CD4-positive, alpha-beta T cell (primary cell): Measurements from ENCODE around the gene SMOC1. TPM values are rescaled to one million over a fixed set of nuclear protein-coding genes. Genes with fewer than 3 reads are reported as not detected.

Experiments used
- ATAC-seq: fragments of 200-7000 bp; cut with Tn5 transposase; one replicate; pipeline ENCODE4 v1.10.0; 2022; ENCODE audit warnings: mild to moderate bottlenecking; ENCODE audit not compliant: poor library complexity
- CTCF ChIA-PET: fragments of 350-600 bp; sonication (Branson Sonifier 250); formaldehyde crosslinking; loops from one replicate; lab custom pipeline; 2021; ENCODE audit warnings: antibody characterized with exemption, inconsistent platforms; lab: Charles Lee
- POLR2A ChIA-PET: fragments of 350-600 bp; sonication (Branson Sonifier 250); formaldehyde crosslinking; loops from one replicate; lab custom pipeline; 2021; ENCODE audit warnings: antibody characterized with exemption, inconsistent platforms; lab: Charles Lee
- DNase-seq, 14 experiments: peaks; one replicate each; pipeline ENCODE4 v3.0.0-alpha.2; 2013 to 2020; ENCODE audit warnings: mixed read lengths in 2 of 14
- H3K27ac ChIP-seq, 2 donors: one replicate each; pipeline versions ENCODE4 v1.5.1 to v1.7.0; 2013; ENCODE audit warnings: low read length in 2 of 2, low read depth in 1 of 2, mild to moderate bottlenecking in 1 of 2
- H3K27me3 ChIP-seq, 2 experiments: 1 replicate in 1 of 2; 2 replicates in 1 of 2; pipeline versions ENCODE4 v1.6.1 to v1.7.0; 2013; ENCODE audit warnings: low read length in 2 of 2, control low read depth in 1 of 2, mild to moderate bottlenecking in 1 of 2, moderate library complexity in 1 of 2; ENCODE audit not compliant: insufficient read depth in 2 of 2, control insufficient read depth in 1 of 2
- H3K36me3 ChIP-seq: one replicate; pipeline ENCODE4 v1.6.1; 2013; ENCODE audit warnings: low read length, control low read depth; ENCODE audit not compliant: insufficient read depth
- H3K4me1 ChIP-seq: one replicate; pipeline ENCODE4 v1.6.1; 2013; ENCODE audit warnings: low read length, control low read depth; ENCODE audit not compliant: insufficient read depth
- H3K4me3 ChIP-seq: one replicate; pipeline ENCODE4 v1.5.1; 2013; ENCODE audit warnings: mild to moderate bottlenecking, low read length, moderate library complexity
- H3K9me3 ChIP-seq, 2 experiments: 1 replicate in 1 of 2; 2 replicates in 1 of 2; pipeline versions ENCODE4 v1.6.1 to v1.7.0; 2013; ENCODE audit warnings: low read length in 2 of 2, mild to moderate bottlenecking in 2 of 2, control low read depth in 1 of 2, moderate library complexity in 1 of 2; ENCODE audit not compliant: control insufficient read depth in 1 of 2, insufficient read depth in 1 of 2
- H3K27ac Mint-ChIP-seq: one replicate; pipeline ENCODE4 v1.8.0; 2020; ENCODE audit warnings: mixed read lengths
- H3K27me3 Mint-ChIP-seq: one replicate; pipeline ENCODE4 v1.8.0; 2021; ENCODE audit warnings: mixed read lengths
- H3K36me3 Mint-ChIP-seq: one replicate; pipeline ENCODE4 v1.8.0; 2021; ENCODE audit warnings: low read depth, mixed read lengths
- H3K4me1 Mint-ChIP-seq: one replicate; pipeline ENCODE4 v1.8.0; 2021; ENCODE audit warnings: low read depth, mixed read lengths
- H3K4me3 Mint-ChIP-seq: one replicate; pipeline ENCODE4 v1.8.0; 2020; ENCODE audit warnings: mild to moderate bottlenecking, mixed read lengths
- H3K9me3 Mint-ChIP-seq: one replicate; pipeline ENCODE4 v1.8.0; 2020; ENCODE audit warnings: mixed read lengths
- intact Hi-C, 2 experiments: fragments of 100-400 bp; cut with DNase I in 1 of 2; cut with micrococcal nuclease in 1 of 2; formaldehyde crosslinking; loops; one replicate each; pipeline versions ENCODE4 v1.15.1 to v1.9.0; 2023 to 2025; cut with DNase I, micrococcal nuclease
- total RNA-seq, 174 experiments: library from RNA in 2 of 174; stranded (reverse) in 2 of 174; gene quantifications; one replicate each; pipeline ENCODE4 v1.2.3 and lab custom pipeline; 2021 to 2026
- TF ChIP-seq, protein P1 (sequence below): fragments of 200-600 bp; IDR thresholded peaks from one replicate; pipeline ENCODE4 v1.8.0; 2022; ENCODE audit warnings: antibody characterized with exemption, mild to moderate bottlenecking

The SMOC1 gene
- total RNA-seq, 2 experiments from 2014 or later: not detected

GRCh38 chr14:69904246-69904645 is 25.0 kb downstream of the SMOC1 start:
- H3K36me3 ChIP-seq: no peaks in the 10 kb centered on the region
- ChIA-PET POLR2A (no interaction called here), CTCF (no interaction called here)
- Mint-ChIP-seq H3K27me3 (peaks cover 15% of the 10 kb centered on the region), H3K36me3 (no peaks in the 10 kb centered on the region), H3K4me3 (no peak overlapping the region), H3K27ac (no peak overlapping the region), H3K4me1 (no peaks in the 10 kb centered on the region), H3K9me3 (peaks cover 2% of the 10 kb centered on the region)
- H3K4me3 ChIP-seq: no peak overlapping the region
- peaks cover 0 to 14% of the 10 kb centered on the region in 2 experiments for H3K9me3 ChIP-seq
- H3K4me1 ChIP-seq: no peaks in the 10 kb centered on the region
- TF ChIP-seq, protein P1, sequence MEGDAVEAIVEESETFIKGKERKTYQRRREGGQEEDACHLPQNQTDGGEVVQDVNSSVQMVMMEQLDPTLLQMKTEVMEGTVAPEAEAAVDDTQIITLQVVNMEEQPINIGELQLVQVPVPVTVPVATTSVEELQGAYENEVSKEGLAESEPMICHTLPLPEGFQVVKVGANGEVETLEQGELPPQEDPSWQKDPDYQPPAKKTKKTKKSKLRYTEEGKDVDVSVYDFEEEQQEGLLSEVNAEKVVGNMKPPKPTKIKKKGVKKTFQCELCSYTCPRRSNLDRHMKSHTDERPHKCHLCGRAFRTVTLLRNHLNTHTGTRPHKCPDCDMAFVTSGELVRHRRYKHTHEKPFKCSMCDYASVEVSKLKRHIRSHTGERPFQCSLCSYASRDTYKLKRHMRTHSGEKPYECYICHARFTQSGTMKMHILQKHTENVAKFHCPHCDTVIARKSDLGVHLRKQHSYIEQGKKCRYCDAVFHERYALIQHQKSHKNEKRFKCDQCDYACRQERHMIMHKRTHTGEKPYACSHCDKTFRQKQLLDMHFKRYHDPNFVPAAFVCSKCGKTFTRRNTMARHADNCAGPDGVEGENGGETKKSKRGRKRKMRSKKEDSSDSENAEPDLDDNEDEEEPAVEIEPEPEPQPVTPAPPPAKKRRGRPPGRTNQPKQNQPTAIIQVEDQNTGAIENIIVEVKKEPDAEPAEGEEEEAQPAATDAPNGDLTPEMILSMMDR: no peak
- peaks cover 0 to 8% of the 10 kb centered on the region in 2 experiments for H3K27me3 ChIP-seq
- ATAC-seq: no peak
- intact Hi-C loops: no loop called here
- no peak overlapping the region for H3K27ac ChIP-seq
- DNase-seq: no peak

DNA sequence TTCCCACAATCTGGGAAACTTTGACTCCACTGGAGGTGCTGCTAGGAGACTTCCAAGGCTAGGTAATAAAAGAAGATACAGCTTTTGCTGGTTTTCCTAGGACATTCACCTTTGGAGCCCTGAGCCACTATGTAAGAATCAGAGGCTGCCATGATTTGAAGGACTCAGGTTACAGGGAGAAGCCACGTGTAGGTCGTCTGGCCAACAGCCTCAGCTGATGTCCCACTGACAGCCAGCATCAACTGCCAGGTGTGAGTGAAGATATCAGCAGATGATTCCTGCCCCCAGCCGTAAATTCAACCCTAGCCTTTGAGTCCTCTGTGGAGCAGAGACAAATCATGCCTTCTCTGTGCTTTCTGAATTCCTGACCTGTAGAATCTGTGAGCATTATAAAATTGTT is 27.0 kb downstream of the SMOC1 start:
- no peaks in the 10 kb centered on the region for H3K4me1 ChIP-seq
- CTCF ChIA-PET: no interaction called here

GRCh38 chr14:69909826-69910550 is 30.8 kb downstream of the SMOC1 start:
- ChIA-PET CTCF (no interaction called here), POLR2A (no interaction called here)
- Histone ChIP-seq H3K27me3 (peaks cover 0 to 6% of the 10 kb centered on the region in 2 experiments), H3K4me1 (no peaks in the 10 kb centered on the region), H3K4me3 (no peak overlapping the region), H3K9me3 (no peaks in the 10 kb centered on the region), H3K36me3 (no peaks in the 10 kb centered on the region), H3K27ac (no peak overlapping the region)
- intact Hi-C loops: no loop called here
- H3K27me3 Mint-ChIP-seq: peaks cover 5% of the 10 kb centered on the region
- no peaks in the 10 kb centered on the region for H3K4me1 Mint-ChIP-seq
- no peak overlapping the region for H3K4me3 Mint-ChIP-seq
- TF ChIP-seq, protein P1: no peak
- H3K36me3 Mint-ChIP-seq: no peaks in the 10 kb centered on the region
- DNase-seq: no peak
- no peaks in the 10 kb centered on the region for H3K9me3 Mint-ChIP-seq
- no peak for ATAC-seq
- no peak overlapping the region for H3K27ac Mint-ChIP-seq

More for the DNA sequence above, 27.0 kb downstream of the SMOC1 start:
- Histone ChIP-seq H3K27ac (no peak overlapping the region), H3K4me3 (no peak overlapping the region), H3K9me3 (peaks cover 0 to 12% of the 10 kb centered on the region in 2 experiments), H3K27me3 (peaks cover 0 to 5% of the 10 kb centered on the region in 2 experiments), H3K36me3 (no peaks in the 10 kb centered on the region)
- DNase-seq (no peak), ATAC-seq (no peak)
- TF ChIP-seq, protein P1: no peak
- Mint-ChIP-seq H3K27ac (no peak overlapping the region), H3K4me1 (no peaks in the 10 kb centered on the region), H3K36me3 (no peaks in the 10 kb centered on the region), H3K4me3 (no peak overlapping the region), H3K27me3 (peaks cover 4% of the 10 kb centered on the region), H3K9me3 (no peaks in the 10 kb centered on the region)
- POLR2A ChIA-PET: no interaction called here
- intact Hi-C loops: no loop called here
